ENCODE measurements around the gene RMND5A.

RMND5A gene

GRCh38 chr2:86768189-86768949 is 48.3 kb downstream of the RMND5A start:
- H3K9me3 Mint-ChIP-seq = no peaks in the 10 kb centered on the region
- H3K4me1 Mint-ChIP-seq = peaks cover 6% of the 10 kb centered on the region
- H3K27me3 Mint-ChIP-seq (ENCODE audit: low read depth) = no peaks in the 10 kb centered on the region
- no peak overlapping the region for H3K4me3 Mint-ChIP-seq
- H3K27ac Mint-ChIP-seq = peak overlapping the region; percentile 21 to 75 (median 50)
- peaks cover 48% of the 10 kb centered on the region for H3K36me3 Mint-ChIP-seq (ENCODE audit: low read depth)
- TF ChIP-seq, protein P1, sequence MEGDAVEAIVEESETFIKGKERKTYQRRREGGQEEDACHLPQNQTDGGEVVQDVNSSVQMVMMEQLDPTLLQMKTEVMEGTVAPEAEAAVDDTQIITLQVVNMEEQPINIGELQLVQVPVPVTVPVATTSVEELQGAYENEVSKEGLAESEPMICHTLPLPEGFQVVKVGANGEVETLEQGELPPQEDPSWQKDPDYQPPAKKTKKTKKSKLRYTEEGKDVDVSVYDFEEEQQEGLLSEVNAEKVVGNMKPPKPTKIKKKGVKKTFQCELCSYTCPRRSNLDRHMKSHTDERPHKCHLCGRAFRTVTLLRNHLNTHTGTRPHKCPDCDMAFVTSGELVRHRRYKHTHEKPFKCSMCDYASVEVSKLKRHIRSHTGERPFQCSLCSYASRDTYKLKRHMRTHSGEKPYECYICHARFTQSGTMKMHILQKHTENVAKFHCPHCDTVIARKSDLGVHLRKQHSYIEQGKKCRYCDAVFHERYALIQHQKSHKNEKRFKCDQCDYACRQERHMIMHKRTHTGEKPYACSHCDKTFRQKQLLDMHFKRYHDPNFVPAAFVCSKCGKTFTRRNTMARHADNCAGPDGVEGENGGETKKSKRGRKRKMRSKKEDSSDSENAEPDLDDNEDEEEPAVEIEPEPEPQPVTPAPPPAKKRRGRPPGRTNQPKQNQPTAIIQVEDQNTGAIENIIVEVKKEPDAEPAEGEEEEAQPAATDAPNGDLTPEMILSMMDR (IDR thresholded peaks at IDR 0.05; ENCODE audit: unreplicated experiment in 3 of 3) = no peak

- Mint-ChIP-seq H3K36me3 (ENCODE audit: low read depth) (peaks cover 60% of the 10 kb centered on the region), H3K9me3 (no peaks in the 10 kb centered on the region), H3K27me3 (ENCODE audit: low read depth) (no peaks in the 10 kb centered on the region), H3K4me3 (no peak overlapping the region), H3K27ac (peak overlapping the region in 1 of 3 experiments; percentile 8), H3K4me1 (peaks cover 1% of the 10 kb centered on the region)
- TF ChIP-seq, protein P1 (IDR thresholded peaks at IDR 0.05; ENCODE audit: unreplicated experiment in 3 of 3) = no peak
Measured at GRCh38 chr2:86769838-86770237, 49.7 kb downstream of the RMND5A start.

DNA sequence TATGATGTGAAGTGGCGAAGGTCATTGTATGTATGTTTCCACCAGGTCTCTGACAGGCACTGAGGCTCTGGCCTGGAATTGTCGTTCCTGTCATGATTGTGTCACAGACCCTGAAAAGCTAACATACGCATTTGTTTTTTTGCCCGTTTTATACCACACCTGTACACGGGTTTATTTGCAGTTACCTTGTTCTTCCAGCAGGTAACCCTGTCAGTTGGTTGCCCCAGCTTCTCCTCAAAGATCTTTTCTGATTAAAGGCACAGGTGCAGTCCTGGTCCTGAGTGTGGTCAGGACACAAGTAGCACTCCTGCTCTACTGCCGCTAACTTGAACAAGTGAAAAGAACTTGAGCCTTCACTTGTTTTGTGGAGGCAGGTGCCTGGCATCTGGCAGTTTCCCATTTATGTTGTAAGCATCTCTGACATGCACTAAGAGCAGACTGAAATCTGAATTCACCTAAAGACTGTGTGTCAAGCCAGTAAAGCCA is 50.8 kb downstream of the RMND5A start:
- peaks cover 59% of the 10 kb centered on the region for H3K36me3 Mint-ChIP-seq (ENCODE audit: low read depth)

DNA sequence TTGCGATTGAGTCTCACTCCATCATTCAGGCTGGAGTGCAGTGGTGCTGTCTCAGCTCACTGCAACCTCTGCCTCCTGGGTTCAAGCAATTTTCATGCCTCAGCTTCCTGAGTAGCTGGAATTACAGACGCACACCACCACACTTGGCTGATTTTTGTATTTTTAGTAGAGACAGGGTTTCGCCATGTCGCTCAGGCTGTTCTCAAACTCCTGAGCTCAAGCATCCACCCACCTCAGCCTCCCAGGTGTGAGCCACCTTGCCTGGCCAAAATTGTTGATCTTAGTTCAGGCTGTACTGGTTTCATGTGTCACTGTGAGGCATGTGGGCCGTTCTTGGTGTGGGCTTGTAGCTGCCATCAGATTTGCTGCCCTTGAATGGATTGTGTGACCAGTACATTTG is 52.5 kb downstream of the RMND5A start:
- TF ChIP-seq, protein P1 (IDR thresholded peaks at IDR 0.05; ENCODE audit: unreplicated experiment in 3 of 3) = no peak
- Mint-ChIP-seq H3K4me3 (no peak overlapping the region), H3K4me1 (no peaks in the 10 kb centered on the region), H3K27ac (no peak overlapping the region), H3K36me3 (ENCODE audit: low read depth) (peaks cover 61% of the 10 kb centered on the region), H3K27me3 (ENCODE audit: low read depth) (no peaks in the 10 kb centered on the region), H3K9me3 (no peaks in the 10 kb centered on the region)

More for the DNA sequence above, 50.8 kb downstream of the RMND5A start:
- Mint-ChIP-seq H3K27ac (no peak overlapping the region), H3K27me3 (ENCODE audit: low read depth) (no peaks in the 10 kb centered on the region), H3K4me3 (no peak overlapping the region), H3K4me1 (no peaks in the 10 kb centered on the region), H3K9me3 (no peaks in the 10 kb centered on the region)
- TF ChIP-seq, protein P1 (IDR thresholded peaks at IDR 0.05; ENCODE audit: unreplicated experiment in 3 of 3) = no peak

- no peaks in the 10 kb centered on the region for H3K4me1 Mint-ChIP-seq
- H3K27ac Mint-ChIP-seq = no peak overlapping the region
- no peaks in the 10 kb centered on the region for H3K9me3 Mint-ChIP-seq
- TF ChIP-seq, protein P1 (IDR thresholded peaks at IDR 0.05; ENCODE audit: unreplicated experiment in 3 of 3) = no peak
- peaks cover 50% of the 10 kb centered on the region for H3K36me3 Mint-ChIP-seq (ENCODE audit: low read depth)
- H3K4me3 Mint-ChIP-seq = no peak overlapping the region
- no peaks in the 10 kb centered on the region for H3K27me3 Mint-ChIP-seq (ENCODE audit: low read depth)
Measured at GRCh38 chr2:86774862-86775261, 54.8 kb downstream of the RMND5A start.

- Mint-ChIP-seq H3K9me3 (no peaks in the 10 kb centered on the region), H3K27me3 (ENCODE audit: low read depth) (peaks cover under 1% of the 10 kb centered on the region), H3K36me3 (ENCODE audit: low read depth) (peaks cover 47% of the 10 kb centered on the region), H3K4me3 (no peak overlapping the region), H3K4me1 (no peaks in the 10 kb centered on the region), H3K27ac (no peak overlapping the region)
- TF ChIP-seq, protein P1 (IDR thresholded peaks at IDR 0.05; ENCODE audit: unreplicated experiment in 3 of 3) = no peak
Measured at GRCh38 chr2:86775338-86775737, 55.2 kb downstream of the RMND5A start.

Data from nephron (organoid).